ENCODE measurements around the gene GSKIP. TPM values are rescaled to one million over a fixed set of nuclear protein-coding genes. Genes with fewer than 3 reads are reported as not detected.

Gene GSKIP
- total RNA-seq, 2 donors from 2014 or later = 16.0 to 24.7 TPM

DNA sequence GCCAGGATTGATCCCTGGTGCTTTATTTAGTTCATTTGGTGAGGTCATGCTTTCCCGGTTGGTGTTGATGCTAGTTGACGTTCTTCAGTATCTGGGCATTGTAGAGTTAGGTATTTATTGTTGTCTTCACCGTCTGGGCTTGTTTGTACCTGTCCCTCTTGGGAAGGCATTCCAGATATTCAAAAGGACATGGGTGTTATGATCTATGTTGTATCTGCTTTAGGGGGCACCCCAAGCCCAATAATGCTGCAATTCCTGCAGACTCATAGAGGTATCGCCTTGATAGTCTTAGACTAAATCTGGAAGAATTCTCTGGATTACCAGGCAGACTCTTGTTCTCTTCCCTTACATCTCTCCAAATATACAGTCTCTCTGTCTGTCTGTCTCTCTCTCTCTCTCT lies 70.7 kb downstream of the GSKIP start:
- no peak for DNase-seq (ENCODE audit: low spot score in 2 of 2)
- Mint-ChIP-seq H3K36me3 (no peaks in the 10 kb centered on the region), H3K9me3 (no peaks in the 10 kb centered on the region), H3K27ac (peak overlapping the region in 1 of 2 donors; percentile 16)
- ATAC-seq = no peak

Other genes starting within 250 kb of the GSKIP start
- gene BDKRB2, start 158.7 kb upstream of the GSKIP start, total RNA-seq = under 1 TPM in 1 of 2 donors, not detected in 1; 0.08 TPM
- gene BDKRB1, start 107.3 kb upstream of the GSKIP start, total RNA-seq = not detected
- 10 to 100 TPM; 21.2 to 23.3 TPM for gene ATG2B, start 185 bp upstream of the GSKIP start, total RNA-seq
- 1 to 10 TPM in 1 of 2 donors, under 1 TPM in 1; 0.80 to 2.4 TPM for gene AK7, start 28.6 kb downstream of the GSKIP start, total RNA-seq
- 100 to 1,000 TPM; 195 to 220 TPM for gene PAPOLA, start 138.9 kb downstream of the GSKIP start, total RNA-seq